Stimulated activated CD4-positive, alpha-beta T cell treated with anti-CD3 and anti-CD28 coated beads, Interleukin-4, amount 100 ng/mL, for 24 hours (primary cell): Measurements from ENCODE around the gene LEMD1.

ENCODE experiments used
- DNase-seq: peaks from one replicate; pipeline ENCODE4 v3.0.0-alpha.2; 2020

Gene LEMD1

GRCh38 chr1:205351984-205352713 is 69.7 kb downstream of the LEMD1 start:
- no peak for DNase-seq

- DNase-seq, result no peak
Observed at GRCh38 chr1:205350691-205351141, 71.1 kb downstream of the LEMD1 start.

- no peak for DNase-seq
Observed at GRCh38 chr1:205350124-205350523, 71.7 kb downstream of the LEMD1 start.

- DNase-seq, result no peak
Observed at GRCh38 chr1:205348554-205349487, 73.0 kb downstream of the LEMD1 start.

GRCh38 chr1:205346956-205347574 is 74.8 kb downstream of the LEMD1 start:
- DNase-seq, result no peak

GRCh38 chr1:205345761-205346160 is 76.1 kb downstream of the LEMD1 start:
- no peak for DNase-seq

GRCh38 chr1:205344066-205344928 is 77.6 kb downstream of the LEMD1 start:
- DNase-seq, result peak; percentile 40

GRCh38 chr1:205343431-205344065 is 78.3 kb downstream of the LEMD1 start:
- DNase-seq, result no peak

- DNase-seq, result no peak
Observed at GRCh38 chr1:205342986-205343385, 78.9 kb downstream of the LEMD1 start.

- no peak for DNase-seq
Observed at GRCh38 chr1:205340676-205341075, 81.2 kb downstream of the LEMD1 start.

GRCh38 chr1:205339717-205340116 is 82.1 kb downstream of the LEMD1 start:
- DNase-seq, result no peak

- DNase-seq, result no peak
Observed at GRCh38 chr1:205339197-205339702, 82.6 kb downstream of the LEMD1 start.

GRCh38 chr1:205338011-205338410 is 83.8 kb downstream of the LEMD1 start:
- DNase-seq, result no peak

- DNase-seq, result no peak
Observed at GRCh38 chr1:205337481-205337880, 84.4 kb downstream of the LEMD1 start.

- peak; percentile 81 for DNase-seq
Observed at GRCh38 chr1:205335692-205336091, 86.2 kb downstream of the LEMD1 start.

- DNase-seq, result no peak
Observed at GRCh38 chr1:205332015-205332791, 89.7 kb downstream of the LEMD1 start.
